Measurements from ENCODE around the gene CMYA5.

- TF ChIP-seq CTCF (IDR thresholded peaks at IDR 0.05) (no peak), POLR2A (IDR thresholded peaks at IDR 0.05) (no peak)
Observed at GRCh38 chr5:79641414-79641813, 48.2 kb upstream of the CMYA5 start.
